Tibial artery (tissue), 4 donors: ENCODE results near the gene RSKR.
A peak's percentile ranks its signal among the peaks of the same experiment; 100 is the strongest.

ENCODE experiments used
- DNase-seq, 2 donors: peaks; one replicate each; pipeline ENCODE4 v3.0.0-alpha.2; 2019
- H3K27ac ChIP-seq, 2 donors: fragments of 200-600 bp; sonication (generic) in 1 of 2; 1 replicate in 1 of 2; 2 replicates in 1 of 2; pipeline ENCODE4 v1.5.1; 2018 to 2019; ENCODE audit warnings: mild to moderate bottlenecking in 1 of 2
- H3K27me3 ChIP-seq, 2 donors: fragments of 200-600 bp; sonication (generic) in 1 of 2; one replicate each; pipeline versions ENCODE4 v1.5.1 to v1.6.0; 2016 to 2019
- H3K36me3 ChIP-seq, 3 donors: fragments of 200-600 bp; sonication (generic) in 2 of 3; one replicate each; pipeline ENCODE4 v1.5.1; 2016 to 2019; ENCODE audit warnings: mild to moderate bottlenecking in 2 of 3
- H3K4me1 ChIP-seq, 4 donors: fragments of 200-600 bp; sonication (generic) in 2 of 4; 1 replicate in 3 of 4; 2 replicates in 1 of 4; pipeline ENCODE4 v1.5.1; 2016 to 2019
- H3K4me3 ChIP-seq, 2 donors: fragments of 200-600 bp; sonication (generic) in 1 of 2; 1 replicate in 1 of 2; 2 replicates in 1 of 2; pipeline ENCODE4 v1.5.1; 2018 to 2019; ENCODE audit warnings: mild to moderate bottlenecking in 2 of 2
- H3K9me3 ChIP-seq, 3 donors: fragments of 200-600 bp; sonication (generic) in 1 of 3; one replicate each; pipeline ENCODE4 v1.5.1; 2016 to 2019
- intact Hi-C: fragments of 100-400 bp; cut with DNase I; formaldehyde crosslinking; loops from one replicate; pipeline ENCODE4 v1.15.0; 2023; ENCODE audit warnings: low total_unique reads
- TF ChIP-seq, protein P1 (sequence below), 2 experiments: fragments of 200-600 bp in 1 of 2; fragments of 450-650 bp in 1 of 2; IDR thresholded peaks; one replicate each; pipeline ENCODE4 v1.5.1; 2017 to 2019; ENCODE audit warnings: antibody characterized with exemption in 2 of 2, mild to moderate bottlenecking in 1 of 2, moderate library complexity in 1 of 2

The RSKR gene

DNA sequence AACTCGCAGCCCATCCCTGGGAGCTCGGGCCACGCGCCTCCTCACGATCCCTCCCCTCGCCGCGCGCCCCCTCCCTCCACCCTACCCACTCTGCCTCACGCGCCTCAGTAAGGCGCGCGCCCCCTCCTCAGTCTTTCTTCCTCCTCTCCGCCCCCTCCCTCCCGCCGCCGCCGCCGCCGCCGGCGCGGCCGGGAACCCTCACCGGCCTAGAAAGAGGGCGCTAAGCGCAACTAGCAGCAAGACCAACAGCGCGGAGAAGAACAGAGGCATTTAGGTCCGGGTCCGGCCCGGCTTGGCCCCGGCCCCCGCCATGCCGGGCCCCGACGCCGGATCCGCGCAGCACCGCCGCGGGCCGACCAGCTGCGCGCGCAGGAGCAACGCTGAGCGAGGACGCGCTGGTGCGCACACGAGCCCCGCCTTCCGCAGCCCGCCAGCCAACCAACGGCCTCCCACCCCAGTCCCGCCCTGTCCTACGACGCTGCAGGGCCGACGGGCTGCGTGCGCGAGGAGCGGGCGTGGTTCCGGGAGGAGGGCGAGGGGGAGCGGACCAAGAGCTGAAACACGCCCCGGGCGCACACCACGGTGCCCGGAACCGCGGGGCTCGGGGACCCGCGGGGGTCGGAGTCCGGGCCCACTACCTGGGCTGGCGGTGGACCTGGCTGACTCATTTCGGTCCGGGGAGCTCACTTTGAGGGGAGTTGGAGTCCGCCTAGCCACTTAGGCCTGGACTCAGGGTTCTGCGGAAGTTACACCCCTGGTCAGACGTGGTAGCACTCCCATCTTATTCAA is 31.0 kb upstream of the RSKR start, which contains the start of gene BLTP2:
TSS of gene BLTP2 (minus strand) at position 372 of the 789 bp plus-strand sequence. CDS start at position 270, 102 bp downstream.
- no peaks in the 10 kb centered on the region for H3K27me3 ChIP-seq
- TF ChIP-seq, protein P1, sequence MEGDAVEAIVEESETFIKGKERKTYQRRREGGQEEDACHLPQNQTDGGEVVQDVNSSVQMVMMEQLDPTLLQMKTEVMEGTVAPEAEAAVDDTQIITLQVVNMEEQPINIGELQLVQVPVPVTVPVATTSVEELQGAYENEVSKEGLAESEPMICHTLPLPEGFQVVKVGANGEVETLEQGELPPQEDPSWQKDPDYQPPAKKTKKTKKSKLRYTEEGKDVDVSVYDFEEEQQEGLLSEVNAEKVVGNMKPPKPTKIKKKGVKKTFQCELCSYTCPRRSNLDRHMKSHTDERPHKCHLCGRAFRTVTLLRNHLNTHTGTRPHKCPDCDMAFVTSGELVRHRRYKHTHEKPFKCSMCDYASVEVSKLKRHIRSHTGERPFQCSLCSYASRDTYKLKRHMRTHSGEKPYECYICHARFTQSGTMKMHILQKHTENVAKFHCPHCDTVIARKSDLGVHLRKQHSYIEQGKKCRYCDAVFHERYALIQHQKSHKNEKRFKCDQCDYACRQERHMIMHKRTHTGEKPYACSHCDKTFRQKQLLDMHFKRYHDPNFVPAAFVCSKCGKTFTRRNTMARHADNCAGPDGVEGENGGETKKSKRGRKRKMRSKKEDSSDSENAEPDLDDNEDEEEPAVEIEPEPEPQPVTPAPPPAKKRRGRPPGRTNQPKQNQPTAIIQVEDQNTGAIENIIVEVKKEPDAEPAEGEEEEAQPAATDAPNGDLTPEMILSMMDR (IDR thresholded peaks at IDR 0.05), result peak in 1 of 2 experiments; percentile 46
- intact Hi-C loops, result no loop called here
- no peaks in the 10 kb centered on the region for H3K9me3 ChIP-seq
- DNase-seq, result peak; percentile 94 to 98
- peaks cover 26 to 44% (median 40%) of the 10 kb centered on the region in 3 donors for H3K36me3 ChIP-seq
- peak within 1 kb of the TSS; percentile 95 to 98 for H3K4me3 ChIP-seq
- peaks cover 7 to 39% (median 25%) of the 10 kb centered on the region in 4 donors for H3K4me1 ChIP-seq
- peak within 1 kb of the TSS; percentile 88 to 93 for H3K27ac ChIP-seq

- intact Hi-C loops, result no loop called here
- no peaks in the 10 kb centered on the region for H3K9me3 ChIP-seq
- H3K4me1 ChIP-seq, result peaks cover 7 to 39% (median 25%) of the 10 kb centered on the region in 4 donors
- DNase-seq, result peak in 1 of 2 donors; percentile 46
- H3K4me3 ChIP-seq, result peak overlapping the region; percentile 95 to 98
- peaks cover 34 to 51% (median 47%) of the 10 kb centered on the region in 3 donors for H3K36me3 ChIP-seq
- no peaks in the 10 kb centered on the region for H3K27me3 ChIP-seq
- peak overlapping the region; percentile 88 to 93 for H3K27ac ChIP-seq
- TF ChIP-seq, protein P1 (IDR thresholded peaks at IDR 0.05), result peak; percentile 41 to 53
Observed at GRCh38 chr17:28643983-28644786, 30.2 kb upstream of the RSKR start.

GRCh38 chr17:28641579-28641978 is 27.6 kb upstream of the RSKR start:
- TF ChIP-seq, protein P1 (IDR thresholded peaks at IDR 0.05), result no peak
- Histone ChIP-seq H3K27ac (no peak overlapping the region), H3K4me3 (no peak overlapping the region), H3K4me1 (peaks cover 7 to 31% (median 24%) of the 10 kb centered on the region in 4 donors), H3K9me3 (no peaks in the 10 kb centered on the region), H3K27me3 (no peaks in the 10 kb centered on the region), H3K36me3 (peaks cover 55 to 67% (median 64%) of the 10 kb centered on the region in 3 donors)
- intact Hi-C loops, result no loop called here
- DNase-seq, result no peak

DNA sequence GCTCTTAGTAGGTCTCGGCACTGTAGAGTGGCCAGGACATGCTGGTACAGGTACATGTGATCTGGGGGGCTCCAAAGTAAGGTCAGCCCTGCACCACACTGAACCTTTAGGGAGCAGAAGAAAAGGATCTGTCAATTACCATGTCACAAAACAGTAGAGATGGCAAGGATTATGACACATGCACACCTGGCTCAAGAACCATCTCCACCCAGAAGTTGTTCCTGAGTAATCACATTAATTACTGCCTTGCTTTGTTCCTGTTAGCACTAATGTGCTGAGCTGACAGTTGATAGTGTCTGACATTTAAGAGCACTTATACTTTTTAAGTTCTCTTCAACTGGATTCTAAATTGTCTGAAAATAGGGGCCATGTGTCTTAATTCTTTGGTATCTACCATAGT is 21.5 kb upstream of the RSKR start:
- no peak for DNase-seq
- TF ChIP-seq, protein P1 (IDR thresholded peaks at IDR 0.05), result no peak
- H3K4me3 ChIP-seq, result no peak overlapping the region
- H3K4me1 ChIP-seq, result no peaks in the 10 kb centered on the region
- H3K27ac ChIP-seq, result no peak overlapping the region
- intact Hi-C loops, result no loop called here
- peaks cover 96 to 100% (median 100%) of the 10 kb centered on the region in 3 donors for H3K36me3 ChIP-seq
- no peaks in the 10 kb centered on the region for H3K27me3 ChIP-seq
- H3K9me3 ChIP-seq, result no peaks in the 10 kb centered on the region

- Histone ChIP-seq H3K36me3 (peaks cover 95 to 100% (median 100%) of the 10 kb centered on the region in 3 donors), H3K27ac (no peak overlapping the region), H3K9me3 (no peaks in the 10 kb centered on the region), H3K4me3 (no peak overlapping the region), H3K4me1 (no peaks in the 10 kb centered on the region), H3K27me3 (no peaks in the 10 kb centered on the region)
- TF ChIP-seq, protein P1 (IDR thresholded peaks at IDR 0.05), result no peak
- intact Hi-C loops, result no loop called here
- no peak for DNase-seq
Observed at GRCh38 chr17:28634206-28634865, 20.4 kb upstream of the RSKR start.
